Stomach (tissue), 9 donors: ENCODE data around the gene B4GALT7. TPM values are rescaled to one million over a fixed set of nuclear protein-coding genes. Genes with fewer than 3 reads are reported as not detected.
"Not testable (repeated sequence)": the region's sequence is repeated elsewhere in the genome, so short reads cannot be mapped to it uniquely, and the experiment has no call there.

Experiments
- DNase-seq, 2 donors: peaks; one replicate each; pipeline versions ENCODE4 v3.0.0 to v3.0.0-alpha.2; 2013 to 2019
- H3K27ac ChIP-seq, 5 donors: fragments of 200-600 bp in 4 of 5; sonication (generic) in 4 of 5; one replicate each; pipeline ENCODE4 v1.5.1; 2013 to 2019; ENCODE audit warnings: mild to moderate bottlenecking in 1 of 5, moderate library complexity in 1 of 5
- H3K27me3 ChIP-seq, 3 donors: fragments of 200-600 bp; sonication (generic); one replicate each; pipeline ENCODE4 v1.5.1; 2017 to 2019; ENCODE audit warnings: mixed run types in 1 of 3
- H3K36me3 ChIP-seq, 4 donors: fragments of 200-600 bp; sonication (generic); 1 replicate in 3 of 4; 2 replicates in 1 of 4; pipeline ENCODE4 v1.5.1; 2016 to 2019
- H3K4me1 ChIP-seq, 4 donors: fragments of 200-600 bp; sonication (generic); one replicate each; pipeline ENCODE4 v1.5.1; 2016 to 2019
- H3K4me3 ChIP-seq, 4 donors: fragments of 200-600 bp; sonication (generic) in 3 of 4; one replicate each; pipeline ENCODE4 v1.5.1; 2016 to 2019; ENCODE audit warnings: mild to moderate bottlenecking in 1 of 4
- H3K9me3 ChIP-seq, 4 donors: fragments of 200-600 bp; sonication (generic); one replicate each; pipeline ENCODE4 v1.5.1; 2016 to 2019
- EP300 ChIP-seq: sonication (generic); formaldehyde crosslinking; IDR thresholded peaks from one replicate; pipeline ENCODE4 v1.6.1; 2017; ENCODE audit warnings: antibody characterized with exemption
- POLR2A ChIP-seq, 4 donors: fragments of 450-650 bp; IDR thresholded peaks; one replicate each; pipeline ENCODE4 v1.6.1; 2016; ENCODE audit warnings: antibody characterized with exemption in 4 of 4, control low read depth in 2 of 4, mild to moderate bottlenecking in 1 of 4, moderate library complexity in 1 of 4
- POLR2AphosphoS5 ChIP-seq, 3 donors: sonication (generic); formaldehyde crosslinking; IDR thresholded peaks; one replicate each; pipeline ENCODE4 v1.6.1; 2016; ENCODE audit warnings: antibody characterized with exemption in 3 of 3
- WGBS, 5 donors: extraction: QIAGEN DNeasy Blood & Tissue Kit in 3 of 5; methylation state at CpG; one replicate each; pipeline versions ENCODE4 v1.1.5 to v1.1.7; 2013 to 2018; 5-methylcytosine and 5-hydroxymethylcytosine counted together
- intact Hi-C: fragments of 100-400 bp; cut with DNase I; formaldehyde crosslinking; loops from one replicate; pipeline ENCODE4 v1.15.1; 2023; ENCODE audit warnings: low total_unique reads
- polyA plus RNA-seq, 3 donors: library from polyadenylated mRNA; stranded (reverse); fragments of 200-250 nt; gene quantifications; one replicate each; pipeline ENCODE4 v1.2.3, GENCODE V29; 2013
- total RNA-seq, 5 donors: library from RNA; depleted of rRNA; stranded (reverse); fragments of >200 nt; gene quantifications; one replicate each; pipeline versions ENCODE4 v1.1.0 to v1.2.3, GENCODE V29; 2014 to 2016
- TF ChIP-seq, protein P1 (sequence below), 7 experiments: fragments of 450-650 bp in 4 of 7; fragments of 200-600 bp in 3 of 7; sonication (generic) in 3 of 7; IDR thresholded peaks; one replicate each; pipeline ENCODE4 v1.5.1; 2016 to 2019; ENCODE audit warnings: antibody characterized with exemption in 7 of 7, control low read depth in 2 of 7, mild to moderate bottlenecking in 1 of 7
- donor health status: healthy with polysubstance abuse.
- donor health status: Bipolar disorder and iron deficiency.
- donor health status: healthy.

B4GALT7 gene
- total and polyA plus RNA-seq, 8 donors = 3.5 to 29.0 (median 15.6) TPM

DNA sequence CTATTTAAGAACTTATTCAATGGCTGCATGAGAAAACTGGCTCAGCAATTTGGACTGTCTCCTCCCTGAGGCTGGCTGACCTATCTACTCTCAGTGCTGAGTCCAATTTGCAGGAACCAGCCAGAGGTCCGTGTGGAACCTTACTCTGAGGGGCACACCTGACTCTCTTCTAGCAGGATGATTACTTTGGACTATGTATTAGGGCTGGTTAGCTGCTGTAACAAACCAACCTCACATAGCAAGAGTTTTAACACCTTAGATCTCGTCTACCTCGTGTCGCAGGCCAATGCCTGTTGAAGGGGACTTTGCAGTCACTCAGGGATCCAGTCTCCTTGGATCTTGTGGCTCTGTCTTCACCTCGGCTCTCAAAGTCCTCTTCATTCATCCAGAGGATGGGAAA is 42.1 kb upstream of the B4GALT7 start:
- TF ChIP-seq EP300 = no peak
- TF ChIP-seq, protein P1, sequence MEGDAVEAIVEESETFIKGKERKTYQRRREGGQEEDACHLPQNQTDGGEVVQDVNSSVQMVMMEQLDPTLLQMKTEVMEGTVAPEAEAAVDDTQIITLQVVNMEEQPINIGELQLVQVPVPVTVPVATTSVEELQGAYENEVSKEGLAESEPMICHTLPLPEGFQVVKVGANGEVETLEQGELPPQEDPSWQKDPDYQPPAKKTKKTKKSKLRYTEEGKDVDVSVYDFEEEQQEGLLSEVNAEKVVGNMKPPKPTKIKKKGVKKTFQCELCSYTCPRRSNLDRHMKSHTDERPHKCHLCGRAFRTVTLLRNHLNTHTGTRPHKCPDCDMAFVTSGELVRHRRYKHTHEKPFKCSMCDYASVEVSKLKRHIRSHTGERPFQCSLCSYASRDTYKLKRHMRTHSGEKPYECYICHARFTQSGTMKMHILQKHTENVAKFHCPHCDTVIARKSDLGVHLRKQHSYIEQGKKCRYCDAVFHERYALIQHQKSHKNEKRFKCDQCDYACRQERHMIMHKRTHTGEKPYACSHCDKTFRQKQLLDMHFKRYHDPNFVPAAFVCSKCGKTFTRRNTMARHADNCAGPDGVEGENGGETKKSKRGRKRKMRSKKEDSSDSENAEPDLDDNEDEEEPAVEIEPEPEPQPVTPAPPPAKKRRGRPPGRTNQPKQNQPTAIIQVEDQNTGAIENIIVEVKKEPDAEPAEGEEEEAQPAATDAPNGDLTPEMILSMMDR (IDR thresholded peaks at IDR 0.05) = no peak
- no peak for TF ChIP-seq POLR2AphosphoS5 (IDR thresholded peaks at IDR 0.05)
- TF ChIP-seq POLR2A (IDR thresholded peaks at IDR 0.05) = no peak
- 85 to 93% (median 88%) methylated on average over 4 to 5 of the region's 5 CpGs for WGBS, 5 donors
- H3K27me3 ChIP-seq = no peaks in the 10 kb centered on the region
- intact Hi-C loops = no loop called here
- no peak for DNase-seq
- no peak overlapping the region for H3K27ac ChIP-seq
- H3K36me3 ChIP-seq = peaks cover 0 to under 1% (median 0%) of the 10 kb centered on the region in 4 donors
- peaks cover 0 to 13% (median 5%) of the 10 kb centered on the region in 4 donors for H3K9me3 ChIP-seq
- peaks cover 12 to 22% (median 18%) of the 10 kb centered on the region in 4 donors for H3K4me1 ChIP-seq
- no peak overlapping the region for H3K4me3 ChIP-seq

DNA sequence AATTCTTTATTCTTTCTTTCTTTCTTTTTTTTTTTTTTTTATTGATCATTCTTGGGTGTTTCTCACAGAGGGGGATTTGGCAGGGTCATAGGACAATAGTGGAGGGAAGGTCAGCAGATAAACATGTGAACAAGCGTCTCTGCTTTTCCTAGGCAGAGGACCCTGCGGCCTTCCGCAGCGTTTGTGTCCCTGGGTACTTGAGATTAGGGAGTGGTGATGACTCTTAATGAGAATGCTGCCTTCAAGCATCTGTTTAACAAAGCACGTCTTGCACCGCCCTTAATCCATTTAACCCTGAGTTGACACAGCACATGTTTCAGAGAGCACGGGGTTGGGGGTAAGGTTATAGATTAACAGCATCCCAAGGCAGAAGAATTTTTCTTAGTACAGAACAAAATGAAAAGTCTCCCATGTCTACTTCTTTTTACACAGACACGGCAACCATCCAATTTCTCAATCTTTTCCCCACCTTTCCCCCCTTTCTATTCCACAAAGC is 40.4 kb upstream of the B4GALT7 start:
- 31 to 49% (median 39%) methylated on average over 7 to 8 of the region's 8 CpGs for WGBS, 5 donors
- peaks cover 5 to 11% (median 8%) of the 10 kb centered on the region in 4 donors for H3K4me1 ChIP-seq
- H3K27ac ChIP-seq, H3K27me3 ChIP-seq, intact Hi-C loops, H3K4me3 ChIP-seq, DNase-seq, H3K36me3 ChIP-seq: not testable (repeated sequence)
- H3K9me3 ChIP-seq = peaks cover 0 to 13% (median 5%) of the 10 kb centered on the region in 4 donors

DNA sequence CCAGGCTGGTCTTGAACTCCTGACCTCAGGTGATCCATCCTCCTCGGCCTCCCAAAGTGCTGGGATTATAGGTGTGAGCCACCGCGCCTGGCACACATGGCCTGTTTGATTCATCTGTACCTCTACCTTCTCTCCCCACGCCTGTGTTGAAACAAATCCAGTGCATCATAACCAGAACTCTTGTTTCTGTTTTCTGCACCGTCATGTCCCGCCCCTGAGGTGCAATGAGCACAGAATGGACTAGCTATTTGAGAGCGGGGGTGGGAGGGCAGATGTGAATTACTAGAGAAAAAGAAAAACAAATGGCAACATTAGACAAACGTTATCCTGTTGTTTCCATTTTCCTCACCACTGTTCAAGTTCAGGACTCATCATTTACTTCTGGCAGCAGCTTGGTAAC is 34.9 kb upstream of the B4GALT7 start:
- peaks cover 0 to 13% (median 5%) of the 10 kb centered on the region in 4 donors for H3K9me3 ChIP-seq
- peaks cover 0 to 13% (median 0%) of the 10 kb centered on the region in 3 donors for H3K27me3 ChIP-seq
- H3K4me3 ChIP-seq = no peak overlapping the region
- no peak for TF ChIP-seq POLR2A (IDR thresholded peaks at IDR 0.05)
- TF ChIP-seq, protein P1 (IDR thresholded peaks at IDR 0.05) = no peak
- no peak for TF ChIP-seq EP300
- no peak for TF ChIP-seq POLR2AphosphoS5 (IDR thresholded peaks at IDR 0.05)
- DNase-seq = no peak
- 66 to 78% (median 75%) methylated on average over 8 of the region's 8 CpGs for WGBS, 5 donors
- no peaks in the 10 kb centered on the region for H3K4me1 ChIP-seq
- no peak overlapping the region for H3K27ac ChIP-seq
- no peaks in the 10 kb centered on the region for H3K36me3 ChIP-seq
- intact Hi-C loops = no loop called here

DNA sequence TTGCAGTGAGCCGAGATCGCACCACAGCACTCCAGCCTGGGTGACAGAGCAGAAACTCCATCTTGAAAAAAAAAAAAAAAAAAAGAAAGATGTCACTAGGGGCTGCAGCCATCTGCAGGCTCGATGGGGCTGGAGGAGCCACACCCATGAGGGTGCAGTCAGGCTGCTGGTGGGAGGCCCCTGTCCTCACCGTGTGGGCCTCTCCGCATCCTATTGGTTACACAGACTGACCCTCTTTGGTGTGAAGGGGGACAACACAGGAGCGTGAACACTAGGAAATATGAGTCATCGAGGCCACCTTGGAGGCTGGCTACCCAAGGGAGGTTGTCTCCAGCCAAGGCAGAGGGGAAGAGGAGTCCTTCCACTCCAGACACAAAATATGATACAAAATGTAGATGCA is 31.6 kb upstream of the B4GALT7 start:
- peaks cover 0 to 13% (median 0%) of the 10 kb centered on the region in 3 donors for H3K27me3 ChIP-seq
- TF ChIP-seq, protein P1 (IDR thresholded peaks at IDR 0.05) = no peak
- TF ChIP-seq EP300 = no peak
- no peak for TF ChIP-seq POLR2A (IDR thresholded peaks at IDR 0.05)
- no peak for TF ChIP-seq POLR2AphosphoS5 (IDR thresholded peaks at IDR 0.05)
- H3K4me3 ChIP-seq = no peak overlapping the region
- no peaks in the 10 kb centered on the region for H3K36me3 ChIP-seq
- WGBS, 5 donors = 61 to 74% (median 73%) methylated on average over 7 of the region's 7 CpGs
- no peaks in the 10 kb centered on the region for H3K9me3 ChIP-seq
- no peaks in the 10 kb centered on the region for H3K4me1 ChIP-seq
- intact Hi-C loops = no loop called here
- no peak overlapping the region for H3K27ac ChIP-seq
- no peak for DNase-seq

DNA sequence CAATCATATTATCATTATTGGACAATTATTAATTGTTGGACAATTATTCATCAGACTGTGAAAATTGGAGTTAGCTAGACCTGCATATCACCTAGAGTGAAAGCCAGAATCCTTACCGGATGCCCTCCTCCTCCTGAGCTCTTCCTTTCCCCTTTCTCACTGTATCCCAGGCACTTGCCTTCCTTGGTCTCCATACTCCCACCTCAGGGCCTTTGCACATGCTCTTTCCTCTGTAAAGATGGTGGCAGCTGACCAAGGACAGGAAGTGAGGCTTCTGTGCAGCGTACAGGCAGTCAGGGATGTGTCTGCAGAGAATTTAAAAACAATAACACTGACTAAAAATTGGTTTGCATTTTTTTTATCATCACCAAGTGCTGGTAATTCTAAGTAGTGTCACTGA is 30.0 kb upstream of the B4GALT7 start:
- TF ChIP-seq, protein P1 (IDR thresholded peaks at IDR 0.05) = no peak
- TF ChIP-seq EP300 (no peak), POLR2AphosphoS5 (IDR thresholded peaks at IDR 0.05) (no peak), POLR2A (IDR thresholded peaks at IDR 0.05) (no peak)
- Histone ChIP-seq H3K9me3 (no peaks in the 10 kb centered on the region), H3K4me1 (no peaks in the 10 kb centered on the region), H3K36me3 (no peaks in the 10 kb centered on the region), H3K27ac (no peak overlapping the region), H3K4me3 (no peak overlapping the region), H3K27me3 (peaks cover 0 to 13% (median 0%) of the 10 kb centered on the region in 3 donors)
- WGBS, 5 donors = 73 to 85% (median 80%) methylated on average over 2 of the region's 2 CpGs
- DNase-seq = no peak
- intact Hi-C loops = no loop called here
